T-cell (primary cell): ENCODE data around the gene AK8. TPM values are rescaled to one million over a fixed set of nuclear protein-coding genes. Genes with fewer than 3 reads are reported as not detected.

ENCODE experiments used
- ATAC-seq, 4 experiments: fragments of 200-7000 bp in 3 of 4; fragments of 150-1000 bp in 1 of 4; cut with Tn5 transposase; replicated peaks in 1 of 4; 1 replicate in 3 of 4; 2 replicates in 1 of 4; pipeline ENCODE4 v1.10.0; 2021; ENCODE audit warnings: moderate library complexity in 3 of 4, mild to moderate bottlenecking in 2 of 4, moderate number of reproducible peaks in 1 of 4
- CTCF ChIA-PET, 2 donors: fragments of 300-600 bp; sonication (Branson Sonifier 250); formaldehyde crosslinking; loops; one replicate each; lab custom pipeline; 2022; ENCODE audit warnings: antibody characterized with exemption in 2 of 2; lab: Charles Lee
- POLR2A ChIA-PET, 2 donors: fragments of 300-600 bp; sonication (Branson Sonifier 250); formaldehyde crosslinking; loops; one replicate each; lab custom pipeline; 2022; ENCODE audit warnings: antibody characterized with exemption in 2 of 2; lab: Charles Lee
- DNase-seq, 35 experiments: peaks; one replicate each; pipeline versions ENCODE4 v3.0.0 to v3.0.0-alpha.2; 2013 to 2023
- H3K27ac ChIP-seq: one replicate; pipeline ENCODE4 v1.5.1; 2013; ENCODE audit warnings: low read length
- H3K27me3 ChIP-seq, 2 experiments: replicated peaks in 1 of 2; 1 replicate in 1 of 2; 2 replicates in 1 of 2; pipeline versions ENCODE4 v1.6.1 to v1.7.0; 2013; ENCODE audit warnings: low read length in 1 of 2, mixed read lengths in 1 of 2; ENCODE audit not compliant: control insufficient read depth in 2 of 2, insufficient read depth in 2 of 2; ENCODE audit errors: extremely low read depth in 1 of 2
- H3K36me3 ChIP-seq, 2 donors: 1 replicate in 1 of 2; 2 replicates in 1 of 2; pipeline versions ENCODE4 v1.6.1 to v1.7.0; 2013; ENCODE audit warnings: low read length in 1 of 2; ENCODE audit not compliant: control insufficient read depth in 2 of 2, insufficient read depth in 1 of 2; ENCODE audit errors: extremely low read depth in 1 of 2
- H3K4me1 ChIP-seq, 2 experiments: 1 replicate in 1 of 2; 2 replicates in 1 of 2; pipeline versions ENCODE4 v1.6.1 to v1.7.0; 2013; ENCODE audit warnings: low read length in 2 of 2, mixed read lengths in 1 of 2; ENCODE audit not compliant: insufficient read depth in 2 of 2, control insufficient read depth in 1 of 2; ENCODE audit errors: extremely low read depth in 1 of 2
- H3K4me3 ChIP-seq, 2 donors: 1 replicate in 1 of 2; 2 replicates in 1 of 2; pipeline versions ENCODE4 v1.5.1 to v1.7.0; 2013; ENCODE audit warnings: mild to moderate bottlenecking in 2 of 2, low read length in 1 of 2, moderate library complexity in 1 of 2; ENCODE audit not compliant: control insufficient read depth in 1 of 2; ENCODE audit errors: extremely low read depth in 1 of 2
- H3K9me3 ChIP-seq: 2 replicates; pipeline ENCODE4 v1.7.0; 2013
- H3K27ac Mint-ChIP-seq, 2 donors: one replicate each; pipeline ENCODE4 v1.8.0; 2020 to 2021; ENCODE audit warnings: mild to moderate bottlenecking in 2 of 2, mixed read lengths in 2 of 2
- H3K27me3 Mint-ChIP-seq, 2 donors: one replicate each; pipeline ENCODE4 v1.8.0; 2021 to 2022; ENCODE audit warnings: mixed read lengths in 2 of 2
- H3K36me3 Mint-ChIP-seq: one replicate; pipeline ENCODE4 v1.8.0; 2021; ENCODE audit warnings: mixed read lengths
- H3K4me1 Mint-ChIP-seq, 3 donors: one replicate each; pipeline ENCODE4 v1.8.0; 2020 to 2022; ENCODE audit warnings: mixed read lengths in 3 of 3, mild to moderate bottlenecking in 1 of 3
- H3K4me3 Mint-ChIP-seq, 3 donors: one replicate each; pipeline ENCODE4 v1.8.0; 2020 to 2022; ENCODE audit warnings: mild to moderate bottlenecking in 3 of 3, mixed read lengths in 3 of 3, moderate library complexity in 3 of 3
- H3K9me3 Mint-ChIP-seq, 3 donors: one replicate each; pipeline ENCODE4 v1.8.0; 2020 to 2022; ENCODE audit warnings: mixed read lengths in 3 of 3
- WGBS: methylation state at CpG from one replicate; pipeline ENCODE4 v1.1.5; 2013; ENCODE audit warnings: missing lambda C conversion rate; ENCODE audit not compliant: insufficient coverage; 5-methylcytosine and 5-hydroxymethylcytosine counted together
- total RNA-seq, 35 experiments: library from RNA in 6 of 35; stranded (reverse) in 6 of 35; fragments of 120-200 nt in 1 of 35; gene quantifications; one replicate each; pipeline versions ENCODE4 v1.2.1 to v1.2.4 and lab custom pipeline; 2013 to 2026

Gene AK8
- total RNA-seq, 5 donors from 2014 or later (not counting 1 experiment from before 2014, with no cell fraction given), result not detected

GRCh38 chr9:132846918-132847515 lies 31.1 kb downstream of the AK8 start:
- Histone ChIP-seq H3K4me3 (no peak overlapping the region), H3K27ac (no peak overlapping the region), H3K27me3 (peaks cover 0 to 10% of the 10 kb centered on the region in 2 experiments), H3K4me1 (peaks cover 13 to 24% of the 10 kb centered on the region in 2 experiments), H3K36me3 (no peaks in the 10 kb centered on the region), H3K9me3 (no peaks in the 10 kb centered on the region)
- Mint-ChIP-seq H3K9me3 (no peaks in the 10 kb centered on the region), H3K27me3 (peaks cover 0 to 2% of the 10 kb centered on the region in 2 donors), H3K36me3 (no peaks in the 10 kb centered on the region), H3K4me3 (no peak overlapping the region), H3K4me1 (peaks cover 9 to 28% (median 16%) of the 10 kb centered on the region in 3 donors), H3K27ac (no peak overlapping the region)
- ATAC-seq, result no peak
- 84% methylated on average over 12 of the region's 15 CpGs for WGBS
- no peak for DNase-seq
- CTCF ChIA-PET, result no interaction called here
- POLR2A ChIA-PET, result no interaction called here

GRCh38 chr9:132846109-132846917 lies 31.8 kb downstream of the AK8 start:
- H3K27ac ChIP-seq, result no peak overlapping the region
- no peaks in the 10 kb centered on the region for H3K36me3 ChIP-seq
- peaks cover 9 to 23% (median 16%) of the 10 kb centered on the region in 3 donors for H3K4me1 Mint-ChIP-seq
- peaks cover 0 to 8% of the 10 kb centered on the region in 2 experiments for H3K27me3 ChIP-seq
- DNase-seq (no peak), ATAC-seq (no peak)
- no peak overlapping the region for H3K4me3 ChIP-seq
- ChIA-PET CTCF (no interaction called here), POLR2A (no interaction called here)
- H3K27ac Mint-ChIP-seq, result no peak overlapping the region
- H3K4me1 ChIP-seq, result peaks cover 7 to 21% of the 10 kb centered on the region in 2 experiments
- 76% methylated on average over 10 of the region's 12 CpGs for WGBS
- H3K36me3 Mint-ChIP-seq, result no peaks in the 10 kb centered on the region
- peaks cover 0 to 2% of the 10 kb centered on the region in 2 donors for H3K27me3 Mint-ChIP-seq
- no peaks in the 10 kb centered on the region for H3K9me3 Mint-ChIP-seq
- no peaks in the 10 kb centered on the region for H3K9me3 ChIP-seq
- H3K4me3 Mint-ChIP-seq, result no peak overlapping the region

GRCh38 chr9:132842124-132843044 lies 35.7 kb downstream of the AK8 start:
- CTCF ChIA-PET, result no interaction called here
- no peaks in the 10 kb centered on the region for H3K36me3 ChIP-seq
- no peak overlapping the region for H3K27ac Mint-ChIP-seq
- H3K4me1 Mint-ChIP-seq, result no peaks in the 10 kb centered on the region
- peaks cover 0 to 3% of the 10 kb centered on the region in 2 experiments for H3K27me3 ChIP-seq
- 100% methylated on average over 3 of the region's 5 CpGs for WGBS
- H3K27me3 Mint-ChIP-seq, result peaks cover 0 to 4% of the 10 kb centered on the region in 2 donors
- no peaks in the 10 kb centered on the region for H3K9me3 Mint-ChIP-seq
- H3K4me3 ChIP-seq, result no peak overlapping the region
- no peak overlapping the region for H3K4me3 Mint-ChIP-seq
- DNase-seq, result no peak
- H3K27ac ChIP-seq, result no peak overlapping the region
- H3K4me1 ChIP-seq, result no peaks in the 10 kb centered on the region
- POLR2A ChIA-PET, result no interaction called here
- ATAC-seq, result no peak
- H3K9me3 ChIP-seq, result no peaks in the 10 kb centered on the region
- H3K36me3 Mint-ChIP-seq, result no peaks in the 10 kb centered on the region

DNA sequence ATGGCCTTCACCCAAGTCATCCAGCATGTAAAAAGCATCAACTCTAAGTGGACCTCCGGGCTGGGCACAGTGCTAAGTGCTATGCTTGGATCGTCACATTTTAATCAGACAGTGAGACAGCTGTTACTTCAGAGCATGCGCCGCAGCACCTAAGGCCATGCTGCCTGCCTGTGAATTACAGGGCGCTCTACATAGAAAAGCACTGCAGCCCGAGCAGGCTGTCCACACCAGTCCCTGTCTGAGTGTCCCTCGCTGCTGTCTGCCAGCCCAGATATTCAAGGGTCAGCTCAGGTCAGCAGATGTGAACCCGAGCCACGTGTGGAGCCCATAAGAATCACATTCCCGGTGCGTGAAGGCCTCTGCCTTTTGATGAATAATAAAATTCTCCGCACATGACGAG lies 37.1 kb downstream of the AK8 start:
- Mint-ChIP-seq H3K27ac (no peak overlapping the region), H3K9me3 (no peaks in the 10 kb centered on the region), H3K27me3 (peaks cover 0 to 6% of the 10 kb centered on the region in 2 donors), H3K4me1 (no peaks in the 10 kb centered on the region), H3K36me3 (no peaks in the 10 kb centered on the region), H3K4me3 (no peak overlapping the region)
- DNase-seq (no peak), ATAC-seq (no peak)
- Histone ChIP-seq H3K27me3 (peaks cover 0 to 3% of the 10 kb centered on the region in 2 experiments), H3K4me3 (no peak overlapping the region), H3K9me3 (no peaks in the 10 kb centered on the region), H3K4me1 (no peaks in the 10 kb centered on the region), H3K36me3 (no peaks in the 10 kb centered on the region), H3K27ac (no peak overlapping the region)
- POLR2A ChIA-PET, result no interaction called here
- 87% methylated on average over 13 of the region's 13 CpGs for WGBS
- CTCF ChIA-PET, result no interaction called here

- ChIA-PET CTCF (no interaction called here), POLR2A (no interaction called here)
- H3K4me3 Mint-ChIP-seq, result no peak overlapping the region
- no peaks in the 10 kb centered on the region for H3K9me3 Mint-ChIP-seq
- Histone ChIP-seq H3K4me3 (no peak overlapping the region), H3K9me3 (no peaks in the 10 kb centered on the region), H3K4me1 (no peaks in the 10 kb centered on the region), H3K36me3 (no peaks in the 10 kb centered on the region), H3K27ac (no peak overlapping the region), H3K27me3 (peaks cover 0 to 10% of the 10 kb centered on the region in 2 experiments)
- H3K36me3 Mint-ChIP-seq, result no peaks in the 10 kb centered on the region
- 83% methylated on average over 2 of the region's 4 CpGs for WGBS
- H3K27me3 Mint-ChIP-seq, result peaks cover 2 to 13% of the 10 kb centered on the region in 2 donors
- ATAC-seq (no peak), DNase-seq (no peak)
- H3K4me1 Mint-ChIP-seq, result no peaks in the 10 kb centered on the region
- H3K27ac Mint-ChIP-seq, result no peak overlapping the region
These were observed 39.8 kb downstream of the AK8 start for GRCh38 chr9:132838291-132838690.
